ENCODE data around the gene SEC61G.

The SEC61G gene

GRCh38 chr7:54758702-54759592 is at the start of gene SEC61G:
Gene SEC61G (minus strand): TSS chr7:54759211. CDS start chr7:54757588, 1,623 bp downstream.
- peak; percentile 96 for DNase-seq

- DNase-seq, result no peak
Measured at GRCh38 chr7:54802841-54803240, 43.8 kb upstream of the SEC61G start.

GRCh38 chr7:54802114-54802513 is 43.1 kb upstream of the SEC61G start:
- DNase-seq, result no peak

- DNase-seq, result no peak
Measured at GRCh38 chr7:54799792-54800191, 40.8 kb upstream of the SEC61G start.

GRCh38 chr7:54798530-54798929 is 39.5 kb upstream of the SEC61G start:
- DNase-seq, result no peak

GRCh38 chr7:54796853-54797252 is 37.8 kb upstream of the SEC61G start:
- no peak for DNase-seq

GRCh38 chr7:54796150-54796549 is 37.1 kb upstream of the SEC61G start:
- no peak for DNase-seq

- no peak for DNase-seq
Measured at GRCh38 chr7:54792383-54792782, 33.4 kb upstream of the SEC61G start.

GRCh38 chr7:54788664-54789063 is 29.7 kb upstream of the SEC61G start:
- DNase-seq, result peak; percentile 26

- DNase-seq, result no peak
Measured at GRCh38 chr7:54785261-54785660, 26.2 kb upstream of the SEC61G start.

GRCh38 chr7:54783952-54784351 is 24.9 kb upstream of the SEC61G start:
- no peak for DNase-seq

- no peak for DNase-seq
Measured at GRCh38 chr7:54782829-54783228, 23.8 kb upstream of the SEC61G start.

GRCh38 chr7:54782314-54782713 is 23.3 kb upstream of the SEC61G start:
- no peak for DNase-seq

- no peak for DNase-seq
Measured at GRCh38 chr7:54781134-54781920, 22.3 kb upstream of the SEC61G start.

GRCh38 chr7:54780490-54780889 is 21.5 kb upstream of the SEC61G start:
- DNase-seq, result no peak

GRCh38 chr7:54778696-54779540 is 19.9 kb upstream of the SEC61G start:
- no peak for DNase-seq

- no peak for DNase-seq
Measured at GRCh38 chr7:54778166-54778565, 19.2 kb upstream of the SEC61G start.

- no peak for DNase-seq
Measured at GRCh38 chr7:54774785-54775740, 16.1 kb upstream of the SEC61G start.

- DNase-seq, result peak; percentile 57
Measured at GRCh38 chr7:54773472-54774399, 14.7 kb upstream of the SEC61G start.

GRCh38 chr7:54769203-54769602 is 10.2 kb upstream of the SEC61G start:
- DNase-seq, result no peak

GRCh38 chr7:54764861-54765260 is 5.8 kb upstream of the SEC61G start:
- DNase-seq, result no peak
